ENCODE measurements around the gene U2SURP. TPM values are rescaled to one million over a fixed set of nuclear protein-coding genes. Genes with fewer than 3 reads are reported as not detected.

U2SURP gene
- total RNA-seq, 1 experiment from 2014 or later: 132 TPM

DNA sequence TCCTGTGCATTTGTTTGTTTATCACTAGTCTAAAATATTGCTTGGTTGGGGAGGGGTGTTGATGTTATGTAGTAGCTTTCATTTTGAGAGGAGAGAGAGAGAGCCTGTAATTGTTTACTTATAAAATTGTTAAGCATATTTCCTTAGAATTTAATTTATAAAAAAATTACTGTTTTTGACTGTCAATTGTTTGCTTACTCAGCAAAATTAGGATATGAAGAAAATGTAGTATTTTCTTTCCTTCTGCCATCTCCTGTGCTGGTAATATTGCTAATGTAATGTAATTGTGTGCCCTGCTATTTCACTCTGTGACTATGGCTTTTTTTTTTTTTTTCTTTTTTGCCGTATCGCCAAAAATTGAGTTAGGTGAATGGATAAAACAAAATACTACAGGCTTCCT is 3.5 kb downstream of the U2SURP start:
- TF ChIP-seq FOSL1 (IDR thresholded peaks at IDR 0.05; ENCODE audit: low read depth): no peak
- TF ChIP-seq EZH2 (IDR thresholded peaks at IDR 0.05): no peak
- no peak for TF ChIP-seq EGR1 (IDR thresholded peaks at IDR 0.05; ENCODE audit: low read depth)
- no peak for TF ChIP-seq ZNF274 (IDR thresholded peaks at IDR 0.05; ENCODE audit: low read depth, low read length)
- TF ChIP-seq POLR2A (IDR thresholded peaks at IDR 0.05; ENCODE audit: borderline replicate concordance, extremely low read depth, insufficient read depth, insufficient read length): no peak
- TF ChIP-seq ELF1 (IDR thresholded peaks at IDR 0.05; ENCODE audit: borderline replicate concordance, low read depth): no peak
- TF ChIP-seq EZH2phosphoT487 (IDR thresholded peaks at IDR 0.05; ENCODE audit: borderline replicate concordance): no peak
- TF ChIP-seq, protein P1, sequence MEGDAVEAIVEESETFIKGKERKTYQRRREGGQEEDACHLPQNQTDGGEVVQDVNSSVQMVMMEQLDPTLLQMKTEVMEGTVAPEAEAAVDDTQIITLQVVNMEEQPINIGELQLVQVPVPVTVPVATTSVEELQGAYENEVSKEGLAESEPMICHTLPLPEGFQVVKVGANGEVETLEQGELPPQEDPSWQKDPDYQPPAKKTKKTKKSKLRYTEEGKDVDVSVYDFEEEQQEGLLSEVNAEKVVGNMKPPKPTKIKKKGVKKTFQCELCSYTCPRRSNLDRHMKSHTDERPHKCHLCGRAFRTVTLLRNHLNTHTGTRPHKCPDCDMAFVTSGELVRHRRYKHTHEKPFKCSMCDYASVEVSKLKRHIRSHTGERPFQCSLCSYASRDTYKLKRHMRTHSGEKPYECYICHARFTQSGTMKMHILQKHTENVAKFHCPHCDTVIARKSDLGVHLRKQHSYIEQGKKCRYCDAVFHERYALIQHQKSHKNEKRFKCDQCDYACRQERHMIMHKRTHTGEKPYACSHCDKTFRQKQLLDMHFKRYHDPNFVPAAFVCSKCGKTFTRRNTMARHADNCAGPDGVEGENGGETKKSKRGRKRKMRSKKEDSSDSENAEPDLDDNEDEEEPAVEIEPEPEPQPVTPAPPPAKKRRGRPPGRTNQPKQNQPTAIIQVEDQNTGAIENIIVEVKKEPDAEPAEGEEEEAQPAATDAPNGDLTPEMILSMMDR (IDR thresholded peaks at IDR 0.05 in 2 of 3, conservative IDR thresholded peaks at IDR 0.05 in 1 of 3; ENCODE audit: borderline replicate concordance in 1 of 3, insufficient read depth in 1 of 3, low read depth in 2 of 3, low read length in 2 of 3): no peak
- no peak for TF ChIP-seq POLR2AphosphoS5 (IDR thresholded peaks at IDR 0.05; ENCODE audit: low read depth, low read length)
- no peak for TF ChIP-seq JUND (IDR thresholded peaks at IDR 0.05)
- TF ChIP-seq MAX (IDR thresholded peaks at IDR 0.05): no peak
- no peak for TF ChIP-seq ZFX (IDR thresholded peaks at IDR 0.05)
- no peak for TF ChIP-seq TCF7L2 (IDR thresholded peaks at IDR 0.05; ENCODE audit: borderline replicate concordance, extremely low read depth, insufficient read depth, insufficient read length)
- TF ChIP-seq RAD21 (IDR thresholded peaks at IDR 0.05; ENCODE audit: low read depth): no peak
- no TSS peak for BruUV-seq (replicated peaks)
- no peak overlapping the region for H3K27ac ChIP-seq (ENCODE audit: low read depth, low read length)
- no peaks in the 10 kb centered on the region for H3K27me3 ChIP-seq (ENCODE audit: insufficient read depth, low read length)
- ChIA-PET RAD21 (ENCODE audit: low non-redundant PET in 1 of 2, low total read pairs in 2 of 2, uncharacterized antibody in 2 of 2, unreplicated experiment in 2 of 2) (no interaction called here), POLR2A (no interaction called here), CTCF (no interaction called here)
- intact Hi-C loops (cut with micrococcal nuclease): no loop called here
- no peaks in the 10 kb centered on the region for H3K9me2 ChIP-seq (ENCODE audit: insufficient read depth)
- no peak overlapping the region for H3K4me2 ChIP-seq (ENCODE audit: low read length)
- DNase-seq (ENCODE audit: low read depth, low spot score) (no peak), ATAC-seq (no peak)
- no peak overlapping the region for H3K4me3 ChIP-seq (replicated peaks in 1 of 2; ENCODE audit: low read depth in 1 of 2, low read length in 2 of 2)
- peaks cover 39% of the 10 kb centered on the region; the same call in 1 of the 2 replicates for H4K20me1 ChIP-seq (ENCODE audit: insufficient read depth)
- no peaks in the 10 kb centered on the region for H3K9me3 ChIP-seq (ENCODE audit: control insufficient read depth in 1 of 2, insufficient read depth in 1 of 2, low read depth in 1 of 2, low read length in 2 of 2)
- no peaks in the 10 kb centered on the region for H3K36me3 ChIP-seq (ENCODE audit: control insufficient read depth in 1 of 2, insufficient read depth in 2 of 2, low read length in 2 of 2)
- H3K79me2 ChIP-seq (ENCODE audit: insufficient read depth, low read length): peaks cover 92% of the 10 kb centered on the region
- peaks cover under 1 to 13% of the 10 kb centered on the region in 2 experiments; a peak in 3 of 4 replicates for H3K4me1 ChIP-seq (ENCODE audit: control insufficient read depth in 1 of 2, insufficient read depth in 2 of 2, low read length in 2 of 2)
- no peak overlapping the region for H3K9ac ChIP-seq (ENCODE audit: low read length)
- no peak overlapping the region for H2AFZ ChIP-seq (ENCODE audit: low read depth, low read length, poor library complexity, severe bottlenecking)

All from HCT116 (cell line).